ENCODE data around the gene ZGRF1.
"Not testable (repeated sequence)": the region's sequence is repeated elsewhere in the genome, so short reads cannot be mapped to it uniquely, and the experiment has no call there.

Gene ZGRF1

GRCh38 chr4:112516066-112516470, 120.6 kb downstream of the ZGRF1 start, which contains the start of gene NEUROG2:
Gene NEUROG2, minus strand, starts transcription at chr4:112516180. Its CDS starts 705 bp downstream, at chr4:112515475.
- no peak for DNase-seq

GRCh38 chr4:112515198-112516065, 121.3 kb downstream of the ZGRF1 start:
- DNase-seq: peak in 1 of 2 experiments; percentile 19

- no peak for DNase-seq
These were observed 122.0 kb downstream of the ZGRF1 start for GRCh38 chr4:112514647-112515197.

GRCh38 chr4:112513971-112514646, 122.6 kb downstream of the ZGRF1 start:
- DNase-seq: no peak

GRCh38 chr4:112511803-112512118, 124.9 kb downstream of the ZGRF1 start:
- DNase-seq: no peak

- DNase-seq: no peak
These were observed 125.5 kb downstream of the ZGRF1 start for GRCh38 chr4:112511093-112511802.

- no peak for DNase-seq
These were observed 126.2 kb downstream of the ZGRF1 start for GRCh38 chr4:112510291-112511092.

- DNase-seq: no peak
These were observed 127.2 kb downstream of the ZGRF1 start for GRCh38 chr4:112509243-112510141.

GRCh38 chr4:112508356-112508755, 128.4 kb downstream of the ZGRF1 start:
- DNase-seq: no peak

GRCh38 chr4:112504807-112505206, 131.9 kb downstream of the ZGRF1 start:
- DNase-seq: no peak

- DNase-seq: no peak
These were observed 133.8 kb downstream of the ZGRF1 start for GRCh38 chr4:112502871-112503270.

GRCh38 chr4:112492321-112492720, 144.4 kb downstream of the ZGRF1 start:
- no peak for DNase-seq

GRCh38 chr4:112490808-112491207, 145.9 kb downstream of the ZGRF1 start:
- DNase-seq: not testable (repeated sequence)
